ENCODE data around the gene LEMD3.

DNA sequence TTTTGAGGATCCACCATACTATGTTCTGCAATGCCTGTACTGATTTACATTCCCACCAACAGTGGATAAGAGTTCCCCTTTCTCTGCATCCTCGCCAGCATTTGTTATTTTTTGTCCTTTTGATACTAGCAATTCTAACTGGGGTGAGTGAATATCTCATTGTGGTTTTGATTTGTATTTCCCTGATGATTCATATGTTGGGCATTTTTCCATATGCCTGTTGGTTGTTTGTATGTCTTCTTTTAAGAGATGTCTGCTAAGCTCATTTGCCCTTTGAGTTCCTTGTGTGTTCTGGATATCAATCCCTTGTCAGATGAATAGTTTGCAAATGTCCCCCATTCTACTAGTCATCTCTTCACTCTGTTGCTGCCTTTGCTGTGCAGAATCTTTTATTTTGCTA lies 60.1 kb downstream of the LEMD3 start:
- TF ChIP-seq, protein P1, sequence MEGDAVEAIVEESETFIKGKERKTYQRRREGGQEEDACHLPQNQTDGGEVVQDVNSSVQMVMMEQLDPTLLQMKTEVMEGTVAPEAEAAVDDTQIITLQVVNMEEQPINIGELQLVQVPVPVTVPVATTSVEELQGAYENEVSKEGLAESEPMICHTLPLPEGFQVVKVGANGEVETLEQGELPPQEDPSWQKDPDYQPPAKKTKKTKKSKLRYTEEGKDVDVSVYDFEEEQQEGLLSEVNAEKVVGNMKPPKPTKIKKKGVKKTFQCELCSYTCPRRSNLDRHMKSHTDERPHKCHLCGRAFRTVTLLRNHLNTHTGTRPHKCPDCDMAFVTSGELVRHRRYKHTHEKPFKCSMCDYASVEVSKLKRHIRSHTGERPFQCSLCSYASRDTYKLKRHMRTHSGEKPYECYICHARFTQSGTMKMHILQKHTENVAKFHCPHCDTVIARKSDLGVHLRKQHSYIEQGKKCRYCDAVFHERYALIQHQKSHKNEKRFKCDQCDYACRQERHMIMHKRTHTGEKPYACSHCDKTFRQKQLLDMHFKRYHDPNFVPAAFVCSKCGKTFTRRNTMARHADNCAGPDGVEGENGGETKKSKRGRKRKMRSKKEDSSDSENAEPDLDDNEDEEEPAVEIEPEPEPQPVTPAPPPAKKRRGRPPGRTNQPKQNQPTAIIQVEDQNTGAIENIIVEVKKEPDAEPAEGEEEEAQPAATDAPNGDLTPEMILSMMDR (conservative IDR thresholded peaks at IDR 0.05; ENCODE audit: low read depth, low read length) = no peak
- no peak for TF ChIP-seq EZH2 (IDR thresholded peaks at IDR 0.05; ENCODE audit: borderline replicate concordance, low read depth, low read length, poor library complexity, severe bottlenecking)

All from A673 (cell line).